Measurements from ENCODE around the gene WIPF2.
"Not testable (repeated sequence)": the region's sequence is repeated elsewhere in the genome, so short reads cannot be mapped to it uniquely, and the experiment has no call there.

The WIPF2 gene

GRCh38 chr17:40197965-40198456 lies 21.1 kb upstream of the WIPF2 start:
- H3K36me3 ChIP-seq (ENCODE audit: control insufficient read depth in 2 of 2, insufficient read depth in 1 of 2, low read length in 2 of 2); H3K27ac ChIP-seq (ENCODE audit: extremely low read depth, low read depth, low read length); H3K4me3 ChIP-seq (ENCODE audit: low read depth, low read length); H3K9me3 ChIP-seq (ENCODE audit: control insufficient read depth, insufficient read depth, low read depth, low read length); H3K4me1 ChIP-seq (ENCODE audit: control insufficient read depth, insufficient read depth, low read length): not testable (repeated sequence)
- TF ChIP-seq SP2 (tag by site-specific recombination; IDR thresholded peaks at IDR 0.05) = peak; percentile 32
- ChIA-PET POLR2A (interaction anchor here (0.9 kb wide), 1 partner anchor 21 kb away, joined by 3 read pairs; the partner anchor contains the start of gene WIPF2), CTCF (interaction anchor here (0.6 to 5.5 kb wide), 11 partner anchors 7 to 818 kb away, joined by 3 to 66 read pairs (median 5); partner anchors contain the start of gene WIPF2)

GRCh38 chr17:40198576-40198975 lies 20.5 kb upstream of the WIPF2 start:
- ChIA-PET CTCF (interaction anchor here (0.6 to 5.5 kb wide), 11 partner anchors 7 to 818 kb away, joined by 3 to 66 read pairs (median 5); partner anchors contain the start of gene WIPF2), POLR2A (interaction anchor here (0.6 to 0.9 kb wide), 2 partner anchors 21 to 112 kb away, joined by 3 read pairs; partner anchors contain the start of gene WIPF2)
- H3K9me3 ChIP-seq (ENCODE audit: control insufficient read depth, insufficient read depth, low read depth, low read length) = no peaks in the 10 kb centered on the region
- peaks cover 6% of the 10 kb centered on the region for H3K4me1 ChIP-seq (ENCODE audit: control insufficient read depth, insufficient read depth, low read length)
- H3K27ac ChIP-seq (ENCODE audit: extremely low read depth, low read depth, low read length) = no peak overlapping the region
- TF ChIP-seq ZNF121 (tag by site-specific recombination; IDR thresholded peaks at IDR 0.05) (peak; percentile 72; the same call in 1 of the 2 replicates), ZNF530 (tag by site-specific recombination; IDR thresholded peaks at IDR 0.05; ENCODE audit: low read depth) (no peak)
- H3K36me3 ChIP-seq (ENCODE audit: control insufficient read depth in 2 of 2, insufficient read depth in 1 of 2, low read length in 2 of 2) = peaks cover 0 to 3% of the 10 kb centered on the region in 2 experiments; a peak in 1 of 3 replicates
- no peak overlapping the region for H3K4me3 ChIP-seq (ENCODE audit: low read depth, low read length)

GRCh38 chr17:40203131-40203530 lies 16.0 kb upstream of the WIPF2 start:
- Histone ChIP-seq H3K27ac (ENCODE audit: extremely low read depth, low read depth, low read length) (no peak overlapping the region), H3K4me3 (ENCODE audit: low read depth, low read length) (no peak overlapping the region)

More at GRCh38 chr17:40203131-40203530, 16.0 kb upstream of the WIPF2 start:
- no peaks in the 10 kb centered on the region for H3K9me3 ChIP-seq (ENCODE audit: control insufficient read depth, insufficient read depth, low read depth, low read length)
- no peaks in the 10 kb centered on the region for H3K36me3 ChIP-seq (ENCODE audit: control insufficient read depth in 2 of 2, insufficient read depth in 1 of 2, low read length in 2 of 2)
- ChIA-PET CTCF (interaction anchor here (0.6 to 5.6 kb wide), 17 partner anchors 7 to 622 kb away, joined by 3 to 66 read pairs (median 6); partner anchors contain the start of genes CDC6 and WIPF2), POLR2A (interaction anchor here (0.7 kb wide), 1 partner anchor 315 kb away, joined by 4 read pairs; no protein-coding TSS in a partner anchor)
- no peaks in the 10 kb centered on the region for H3K4me1 ChIP-seq (ENCODE audit: control insufficient read depth, insufficient read depth, low read length)
- TF ChIP-seq ZBTB26 (tag by site-specific recombination; optimal IDR thresholded peaks at IDR 0.05) (no peak), KLF8 (tag by site-specific recombination; IDR thresholded peaks at IDR 0.05) (no peak), GFI1B (tag by site-specific recombination; IDR thresholded peaks at IDR 0.05) (no peak), ZNF692 (tag by site-specific recombination; IDR thresholded peaks at IDR 0.05) (no peak), ZNF248 (tag by site-specific recombination; IDR thresholded peaks at IDR 0.05) (no peak), ZNF341 (tag by site-specific recombination; IDR thresholded peaks at IDR 0.05; ENCODE audit: low read depth) (no peak), ZNF660 (tag by site-specific recombination; IDR thresholded peaks at IDR 0.05) (no peak), ZNF112 (tag by site-specific recombination; IDR thresholded peaks at IDR 0.05) (no peak), ZNF37A (tag by site-specific recombination; IDR thresholded peaks at IDR 0.05) (no peak), ZNF610 (tag by site-specific recombination; IDR thresholded peaks at IDR 0.05; ENCODE audit: borderline replicate concordance) (no peak), ZNF24 (tag by site-specific recombination; IDR thresholded peaks at IDR 0.05) (no peak), ZBTB21 (tag by site-specific recombination; IDR thresholded peaks at IDR 0.05) (no peak), ZNF433 (tag by site-specific recombination; IDR thresholded peaks at IDR 0.05; ENCODE audit: low read depth) (no peak), ZNF777 (tag by site-specific recombination; IDR thresholded peaks at IDR 0.05; ENCODE audit: borderline replicate concordance) (no peak), RBAK (tag by site-specific recombination; IDR thresholded peaks at IDR 0.05) (no peak), ZNF488 (tag by site-specific recombination; IDR thresholded peaks at IDR 0.05) (no peak)
